ENCODE data around the gene EIF1.

GRCh38 chr17:41647940-41648410 is 40.7 kb upstream of the EIF1 start:
- TF ChIP-seq, protein P1, sequence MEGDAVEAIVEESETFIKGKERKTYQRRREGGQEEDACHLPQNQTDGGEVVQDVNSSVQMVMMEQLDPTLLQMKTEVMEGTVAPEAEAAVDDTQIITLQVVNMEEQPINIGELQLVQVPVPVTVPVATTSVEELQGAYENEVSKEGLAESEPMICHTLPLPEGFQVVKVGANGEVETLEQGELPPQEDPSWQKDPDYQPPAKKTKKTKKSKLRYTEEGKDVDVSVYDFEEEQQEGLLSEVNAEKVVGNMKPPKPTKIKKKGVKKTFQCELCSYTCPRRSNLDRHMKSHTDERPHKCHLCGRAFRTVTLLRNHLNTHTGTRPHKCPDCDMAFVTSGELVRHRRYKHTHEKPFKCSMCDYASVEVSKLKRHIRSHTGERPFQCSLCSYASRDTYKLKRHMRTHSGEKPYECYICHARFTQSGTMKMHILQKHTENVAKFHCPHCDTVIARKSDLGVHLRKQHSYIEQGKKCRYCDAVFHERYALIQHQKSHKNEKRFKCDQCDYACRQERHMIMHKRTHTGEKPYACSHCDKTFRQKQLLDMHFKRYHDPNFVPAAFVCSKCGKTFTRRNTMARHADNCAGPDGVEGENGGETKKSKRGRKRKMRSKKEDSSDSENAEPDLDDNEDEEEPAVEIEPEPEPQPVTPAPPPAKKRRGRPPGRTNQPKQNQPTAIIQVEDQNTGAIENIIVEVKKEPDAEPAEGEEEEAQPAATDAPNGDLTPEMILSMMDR (IDR thresholded peaks at IDR 0.05): peak; percentile 99
- no peak for TF ChIP-seq BHLHE40 (IDR thresholded peaks at IDR 0.05; ENCODE audit: low read depth, low read length)
- peak; percentile 99 to 100 for TF ChIP-seq RAD21 (conservative IDR thresholded peaks at IDR 0.05 in 1 of 2, IDR thresholded peaks at IDR 0.05 in 1 of 2)
- TF ChIP-seq POLR2A (IDR thresholded peaks at IDR 0.05; ENCODE audit: low read length): no peak
- TF ChIP-seq EP300 (IDR thresholded peaks at IDR 0.05): no peak
- TF ChIP-seq, protein P2, sequence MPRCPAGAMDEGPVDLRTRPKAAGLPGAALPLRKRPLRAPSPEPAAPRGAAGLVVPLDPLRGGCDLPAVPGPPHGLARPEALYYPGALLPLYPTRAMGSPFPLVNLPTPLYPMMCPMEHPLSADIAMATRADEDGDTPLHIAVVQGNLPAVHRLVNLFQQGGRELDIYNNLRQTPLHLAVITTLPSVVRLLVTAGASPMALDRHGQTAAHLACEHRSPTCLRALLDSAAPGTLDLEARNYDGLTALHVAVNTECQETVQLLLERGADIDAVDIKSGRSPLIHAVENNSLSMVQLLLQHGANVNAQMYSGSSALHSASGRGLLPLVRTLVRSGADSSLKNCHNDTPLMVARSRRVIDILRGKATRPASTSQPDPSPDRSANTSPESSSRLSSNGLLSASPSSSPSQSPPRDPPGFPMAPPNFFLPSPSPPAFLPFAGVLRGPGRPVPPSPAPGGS (IDR thresholded peaks at IDR 0.05): no peak
- TF ChIP-seq, protein P3, sequence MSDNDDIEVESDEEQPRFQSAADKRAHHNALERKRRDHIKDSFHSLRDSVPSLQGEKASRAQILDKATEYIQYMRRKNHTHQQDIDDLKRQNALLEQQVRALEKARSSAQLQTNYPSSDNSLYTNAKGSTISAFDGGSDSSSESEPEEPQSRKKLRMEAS (IDR thresholded peaks at IDR 0.05): no peak; the same call in none of the 2 replicates
- no peak for TF ChIP-seq REST (IDR thresholded peaks at IDR 0.05)
